ENCODE data around the gene CCBE1.

CCBE1 gene

GRCh38 chr18:59467497-59467896 lies 229.7 kb downstream of the CCBE1 start:
- no peak for DNase-seq (ENCODE audit: insufficient read length)
- FAIRE-seq: no peak
- TF ChIP-seq POLR2A (IDR thresholded peaks at IDR 0.05; ENCODE audit: low read depth, low read length) (no peak), TAF1 (IDR thresholded peaks at IDR 0.05; ENCODE audit: borderline replicate concordance, low read depth, low read length) (no peak), POLR2AphosphoS5 (IDR thresholded peaks at IDR 0.05; ENCODE audit: low read depth, low read length) (no peak)

DNA sequence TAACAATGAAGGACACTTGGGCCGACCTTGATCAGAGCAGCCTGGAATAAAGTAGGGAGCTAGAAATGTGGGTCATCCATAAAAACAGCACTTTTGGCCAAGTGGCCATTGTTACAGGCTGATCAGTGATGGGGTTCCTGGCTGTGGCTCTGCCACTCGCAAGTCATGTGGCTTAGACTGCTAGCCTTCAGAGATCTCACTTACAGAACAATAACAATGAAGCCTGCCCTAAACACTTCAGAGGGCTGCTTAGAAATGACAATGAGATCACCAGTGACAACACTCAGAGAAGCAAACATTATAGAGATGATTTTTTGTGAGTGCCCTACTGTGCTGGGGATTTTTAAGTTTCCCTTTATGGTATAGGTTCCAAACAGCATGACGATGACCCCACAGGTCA lies 230.2 kb downstream of the CCBE1 start:
- TF ChIP-seq POLR2AphosphoS5 (IDR thresholded peaks at IDR 0.05; ENCODE audit: low read depth, low read length) (no peak), POLR2A (IDR thresholded peaks at IDR 0.05; ENCODE audit: low read depth, low read length) (no peak), TAF1 (IDR thresholded peaks at IDR 0.05; ENCODE audit: borderline replicate concordance, low read depth, low read length) (no peak)
- no peak for DNase-seq (ENCODE audit: insufficient read length)
- FAIRE-seq: no peak

GRCh38 chr18:59464486-59464885 lies 232.7 kb downstream of the CCBE1 start:
- DNase-seq (ENCODE audit: insufficient read length): no peak
- FAIRE-seq: no peak
- no peak for TF ChIP-seq POLR2AphosphoS5 (IDR thresholded peaks at IDR 0.05; ENCODE audit: low read depth, low read length)
- TF ChIP-seq POLR2A (IDR thresholded peaks at IDR 0.05; ENCODE audit: low read depth, low read length): no peak
- no peak for TF ChIP-seq TAF1 (IDR thresholded peaks at IDR 0.05; ENCODE audit: borderline replicate concordance, low read depth, low read length)

GRCh38 chr18:59461171-59461570 lies 236.1 kb downstream of the CCBE1 start:
- DNase-seq (ENCODE audit: insufficient read length) (no peak), FAIRE-seq (no peak)
- TF ChIP-seq TAF1 (IDR thresholded peaks at IDR 0.05; ENCODE audit: borderline replicate concordance, low read depth, low read length) (no peak), POLR2AphosphoS5 (IDR thresholded peaks at IDR 0.05; ENCODE audit: low read depth, low read length) (no peak), POLR2A (IDR thresholded peaks at IDR 0.05; ENCODE audit: low read depth, low read length) (no peak)

GRCh38 chr18:59460072-59460420 lies 237.2 kb downstream of the CCBE1 start:
- FAIRE-seq (no peak), DNase-seq (ENCODE audit: insufficient read length) (no peak)
- TF ChIP-seq TAF1 (IDR thresholded peaks at IDR 0.05; ENCODE audit: borderline replicate concordance, low read depth, low read length) (no peak), POLR2A (IDR thresholded peaks at IDR 0.05; ENCODE audit: low read depth, low read length) (no peak), POLR2AphosphoS5 (IDR thresholded peaks at IDR 0.05; ENCODE audit: low read depth, low read length) (no peak)

DNA sequence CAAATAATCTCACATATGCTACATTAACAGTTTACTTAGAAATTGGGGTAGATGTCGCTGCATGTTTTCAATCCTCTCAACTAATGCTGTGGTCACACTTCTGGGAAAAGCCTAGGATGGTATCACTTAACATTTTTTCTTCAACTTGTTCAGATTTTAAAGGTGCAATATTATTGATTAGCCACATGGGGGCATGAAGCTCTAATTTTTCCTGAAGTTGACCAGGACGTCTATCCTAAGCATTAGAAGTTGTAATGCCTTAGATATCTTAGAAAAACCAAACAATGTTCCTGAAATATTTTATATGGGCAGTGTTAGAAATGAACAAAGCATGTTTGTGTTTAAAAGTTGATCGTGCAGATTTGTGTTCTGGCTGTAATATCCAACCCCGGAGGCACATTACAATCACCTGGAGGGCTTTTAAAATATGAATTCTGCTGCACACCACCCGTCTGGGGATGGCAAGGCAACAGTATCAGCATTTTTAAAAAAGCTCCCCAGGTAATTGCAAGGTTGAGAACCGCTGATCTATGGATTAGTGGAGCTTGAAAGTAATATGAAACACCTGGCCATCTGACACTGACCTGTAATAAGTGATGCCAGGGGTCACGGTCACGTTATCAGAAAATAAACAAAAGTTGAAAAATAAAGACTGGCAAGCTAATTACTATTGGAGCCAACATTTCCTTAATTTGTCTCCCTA lies 237.7 kb downstream of the CCBE1 start:
- no peak for FAIRE-seq
- TF ChIP-seq POLR2AphosphoS5 (IDR thresholded peaks at IDR 0.05; ENCODE audit: low read depth, low read length) (no peak), TAF1 (IDR thresholded peaks at IDR 0.05; ENCODE audit: borderline replicate concordance, low read depth, low read length) (no peak), POLR2A (IDR thresholded peaks at IDR 0.05; ENCODE audit: low read depth, low read length) (no peak)
- no peak for DNase-seq (ENCODE audit: insufficient read length)

GRCh38 chr18:59458575-59458974 lies 238.6 kb downstream of the CCBE1 start:
- no peak for TF ChIP-seq TAF1 (IDR thresholded peaks at IDR 0.05; ENCODE audit: borderline replicate concordance, low read depth, low read length)
- DNase-seq (ENCODE audit: insufficient read length) (no peak), FAIRE-seq (no peak)

DNA sequence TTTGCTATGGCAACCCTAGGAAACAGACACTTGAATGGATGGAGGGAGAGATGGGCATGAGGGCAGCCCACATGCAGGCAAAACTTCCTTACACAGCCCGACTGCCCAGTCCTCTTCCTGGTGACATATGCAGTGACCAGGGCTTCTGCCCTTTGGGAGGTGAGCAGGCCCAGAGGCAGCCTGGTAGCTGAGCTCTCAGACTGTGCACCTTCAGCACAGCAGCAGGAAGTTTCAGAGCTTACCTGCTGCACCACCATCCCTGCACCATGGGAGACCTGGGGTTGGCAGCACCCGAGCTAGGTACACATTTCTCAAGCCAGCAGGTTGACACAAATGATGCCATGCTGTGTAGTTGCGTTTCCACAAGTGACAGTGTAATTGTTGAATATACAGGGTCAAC lies 240.6 kb downstream of the CCBE1 start:
- no peak for FAIRE-seq
- TF ChIP-seq POLR2AphosphoS5 (IDR thresholded peaks at IDR 0.05; ENCODE audit: low read depth, low read length): no peak
- DNase-seq (ENCODE audit: insufficient read length): no peak

GRCh38 chr18:59455728-59456276 lies 241.4 kb downstream of the CCBE1 start:
- no peak for TF ChIP-seq POLR2AphosphoS5 (IDR thresholded peaks at IDR 0.05; ENCODE audit: low read depth, low read length)
- no peak for TF ChIP-seq TAF1 (IDR thresholded peaks at IDR 0.05; ENCODE audit: borderline replicate concordance, low read depth, low read length)
- no peak for TF ChIP-seq POLR2A (IDR thresholded peaks at IDR 0.05; ENCODE audit: low read depth, low read length)
- DNase-seq (ENCODE audit: insufficient read length): no peak
- FAIRE-seq: no peak

DNA sequence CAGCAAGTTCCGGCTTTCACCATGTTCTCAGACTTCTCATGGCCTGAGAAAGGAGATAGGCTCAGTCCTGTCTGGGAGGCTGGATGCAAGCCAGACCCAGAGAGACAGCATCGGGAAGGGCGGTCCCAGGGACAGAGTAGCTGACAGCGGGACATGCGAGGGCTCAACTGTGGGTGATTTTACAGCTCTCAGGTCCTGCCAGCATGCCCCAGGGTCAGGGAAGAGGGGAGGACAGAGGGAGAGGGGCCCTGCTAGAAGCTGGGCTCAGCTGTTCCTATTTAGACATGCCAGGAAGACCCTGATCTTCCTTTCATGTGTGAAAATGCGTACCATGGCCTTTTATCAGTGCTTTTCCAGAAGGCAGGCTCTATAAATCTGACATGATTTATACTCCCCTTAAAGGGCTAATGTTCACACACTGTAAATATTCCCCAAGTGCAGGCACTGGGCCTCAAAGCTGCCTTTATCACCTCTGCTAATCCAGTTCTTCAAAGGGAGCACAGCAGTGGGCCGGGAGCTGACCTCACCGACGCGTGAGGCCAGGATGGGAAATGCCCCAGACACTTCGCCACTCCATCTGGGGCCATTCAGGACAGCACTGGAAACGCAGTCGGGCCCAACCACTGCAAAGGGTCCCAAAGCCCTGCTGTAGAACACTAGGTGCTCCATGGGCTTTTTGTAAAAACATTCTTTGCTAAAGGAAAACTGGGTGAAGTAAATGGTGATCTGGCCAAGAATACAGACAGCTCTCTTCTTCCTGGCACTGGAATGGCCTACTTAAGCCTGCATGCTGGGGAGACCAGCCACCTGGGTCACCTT lies 242.1 kb downstream of the CCBE1 start:
- FAIRE-seq (no peak), DNase-seq (ENCODE audit: insufficient read length) (no peak)
- TF ChIP-seq POLR2AphosphoS5 (IDR thresholded peaks at IDR 0.05; ENCODE audit: low read depth, low read length) (no peak), POLR2A (IDR thresholded peaks at IDR 0.05; ENCODE audit: low read depth, low read length) (no peak), TAF1 (IDR thresholded peaks at IDR 0.05; ENCODE audit: borderline replicate concordance, low read depth, low read length) (no peak)

- TF ChIP-seq POLR2AphosphoS5 (IDR thresholded peaks at IDR 0.05; ENCODE audit: low read depth, low read length): no peak
- no peak for TF ChIP-seq POLR2A (IDR thresholded peaks at IDR 0.05; ENCODE audit: low read depth, low read length)
- DNase-seq (ENCODE audit: insufficient read length) (no peak), FAIRE-seq (no peak)
Observed at GRCh38 chr18:59453468-59453961, 243.7 kb downstream of the CCBE1 start.

GRCh38 chr18:59451963-59452362 lies 245.3 kb downstream of the CCBE1 start:
- TF ChIP-seq POLR2A (IDR thresholded peaks at IDR 0.05; ENCODE audit: low read depth, low read length) (no peak), TAF1 (IDR thresholded peaks at IDR 0.05; ENCODE audit: borderline replicate concordance, low read depth, low read length) (no peak), POLR2AphosphoS5 (IDR thresholded peaks at IDR 0.05; ENCODE audit: low read depth, low read length) (no peak)
- FAIRE-seq (no peak), DNase-seq (ENCODE audit: insufficient read length) (no peak)

Data from GM12892 (cell line).